H9 (cell line): Measurements from ENCODE around the gene CYTH4. TPM values are rescaled to one million over a fixed set of nuclear protein-coding genes. Genes with fewer than 3 reads are reported as not detected.

ENCODE experiments used
- DNase-seq: peaks from one replicate; pipeline ENCODE4 v3.0.0-alpha.2; 2017
- H2AFZ ChIP-seq: one replicate; pipeline ENCODE4 v1.6.1; 2013; ENCODE audit warnings: mild to moderate bottlenecking, low read length, control low read depth, moderate library complexity
- H2AK5ac ChIP-seq: 2 replicates; pipeline ENCODE4 v1.6.1; 2013; ENCODE audit warnings: low read length, control low read depth, mixed read lengths; ENCODE audit not compliant: insufficient read length
- H2BK120ac ChIP-seq: one replicate; pipeline ENCODE4 v1.6.1; 2013; ENCODE audit warnings: low read depth, mild to moderate bottlenecking, low read length, control low read depth, inconsistent platforms; ENCODE audit not compliant: poor library complexity, severe bottlenecking
- H2BK12ac ChIP-seq: 2 replicates; pipeline ENCODE4 v1.6.1; 2013; ENCODE audit warnings: low read length, control low read depth, mixed read lengths, low read depth; ENCODE audit not compliant: insufficient read length
- H2BK15ac ChIP-seq: 2 replicates; pipeline ENCODE4 v1.6.1; 2013; ENCODE audit warnings: low read depth, low read length, control low read depth
- H2BK20ac ChIP-seq: one replicate; pipeline ENCODE4 v1.6.1; 2013; ENCODE audit warnings: low read depth, mild to moderate bottlenecking, low read length, control low read depth, inconsistent platforms; ENCODE audit not compliant: poor library complexity, severe bottlenecking
- H2BK5ac ChIP-seq: 2 replicates; pipeline ENCODE4 v1.6.1; 2013; ENCODE audit warnings: low read length, control low read depth, mixed read lengths; ENCODE audit not compliant: insufficient read length
- H3K14ac ChIP-seq: 2 replicates; pipeline ENCODE4 v1.6.1; 2013; ENCODE audit warnings: low read length, control low read depth; ENCODE audit not compliant: insufficient read depth
- H3K18ac ChIP-seq: 2 replicates; pipeline ENCODE4 v1.6.1; 2013; ENCODE audit warnings: low read depth, mild to moderate bottlenecking, mixed read lengths, low read length, control low read depth; ENCODE audit not compliant: insufficient read length
- H3K23ac ChIP-seq: 2 replicates; pipeline ENCODE4 v1.6.1; 2013; ENCODE audit warnings: low read length, control low read depth, mixed read lengths, low read depth; ENCODE audit not compliant: insufficient read length
- H3K23me2 ChIP-seq: 2 replicates; pipeline ENCODE4 v1.6.1; 2013; ENCODE audit warnings: low read depth, mild to moderate bottlenecking, mixed read lengths, low read length, control low read depth; ENCODE audit not compliant: insufficient read length, poor library complexity, severe bottlenecking
- H3K27ac ChIP-seq: 2 replicates; pipeline ENCODE4 v1.5.1; 2013; ENCODE audit warnings: low read length, control low read depth, mixed read lengths, low read depth; ENCODE audit not compliant: insufficient read length
- H3K27me3 ChIP-seq: 2 replicates; pipeline ENCODE4 v1.6.1; 2013; ENCODE audit warnings: low read length, control low read depth, inconsistent platforms; ENCODE audit not compliant: insufficient read depth
- H3K4ac ChIP-seq: 2 replicates; pipeline ENCODE4 v1.6.1; 2013; ENCODE audit warnings: low read depth, mild to moderate bottlenecking, control low read depth, inconsistent platforms, low read length, moderate library complexity
- H3K4me1 ChIP-seq: 2 replicates; pipeline ENCODE4 v1.6.1; 2013; ENCODE audit warnings: low read length, control low read depth, inconsistent platforms; ENCODE audit not compliant: insufficient read depth
- H3K4me2 ChIP-seq: 2 replicates; pipeline ENCODE4 v1.6.1; 2013; ENCODE audit warnings: low read length, control low read depth, mixed read lengths; ENCODE audit not compliant: insufficient read length, insufficient read depth
- H3K56ac ChIP-seq: 2 replicates; pipeline ENCODE4 v1.6.1; 2013; ENCODE audit warnings: low read depth, mild to moderate bottlenecking, mixed read lengths, low read length, control low read depth; ENCODE audit not compliant: insufficient read length
- H3K79me1 ChIP-seq: 2 replicates; pipeline ENCODE4 v1.6.1; 2013; ENCODE audit warnings: low read depth, mild to moderate bottlenecking, moderate library complexity, low read length, control low read depth, inconsistent platforms; ENCODE audit not compliant: insufficient read depth, poor library complexity, severe bottlenecking
- H3K79me2 ChIP-seq: 2 replicates; pipeline ENCODE4 v1.6.1; 2013; ENCODE audit warnings: low read length, control low read depth, inconsistent platforms; ENCODE audit not compliant: insufficient read depth
- H3K9ac ChIP-seq: 2 replicates; pipeline ENCODE4 v1.6.1; 2013; ENCODE audit warnings: low read length, control low read depth, mixed read lengths; ENCODE audit not compliant: insufficient read length; ENCODE audit errors: extremely low read depth
- H3K9me3 ChIP-seq: one replicate; pipeline ENCODE4 v1.6.1; 2013; ENCODE audit warnings: low read depth, low read length, inconsistent platforms; ENCODE audit not compliant: control insufficient read depth
- H3T11ph ChIP-seq: one replicate; pipeline ENCODE4 v1.6.1; 2013; ENCODE audit warnings: mild to moderate bottlenecking, low read length, control low read depth, inconsistent platforms
- H4K20me1 ChIP-seq: one replicate; pipeline ENCODE4 v1.6.1; 2013; ENCODE audit not compliant: control insufficient read depth, insufficient read length, insufficient read depth
- H4K5ac ChIP-seq: 2 replicates; pipeline ENCODE4 v1.6.1; 2013; ENCODE audit warnings: low read depth, mild to moderate bottlenecking, mixed read lengths, low read length, control low read depth; ENCODE audit not compliant: insufficient read length
- H4K8ac ChIP-seq: replicated peaks from 2 replicates; pipeline ENCODE4 v1.6.1; 2013; ENCODE audit warnings: low read length, control low read depth, mixed read lengths, low read depth; ENCODE audit not compliant: insufficient read length
- H4K91ac ChIP-seq: 2 replicates; pipeline ENCODE4 v1.6.1; 2013; ENCODE audit warnings: low read depth, mild to moderate bottlenecking, moderate library complexity, mixed read lengths, low read length, control low read depth; ENCODE audit not compliant: insufficient read length
- H3K27ac Mint-ChIP-seq, 3 experiments: 2 replicates in 2 of 3; 3 replicates in 1 of 3; pipeline ENCODE4 v1.8.0; 2020 to 2021; ENCODE audit warnings: mixed read lengths in 3 of 3, mild to moderate bottlenecking in 1 of 3, moderate library complexity in 1 of 3
- H3K27me3 Mint-ChIP-seq: 2 replicates; pipeline ENCODE4 v1.8.0; 2021; ENCODE audit warnings: low read depth, mild to moderate bottlenecking, moderate library complexity, mixed read lengths
- H3K36me3 Mint-ChIP-seq, 3 experiments: 2 replicates in 2 of 3; 3 replicates in 1 of 3; pipeline ENCODE4 v1.8.0; 2020 to 2021; ENCODE audit warnings: low read depth in 3 of 3, mixed read lengths in 3 of 3; ENCODE audit not compliant: insufficient read depth in 1 of 3
- H3K4me1 Mint-ChIP-seq, 2 experiments: 2 replicates each; pipeline ENCODE4 v1.8.0; 2020; ENCODE audit warnings: mixed read lengths in 2 of 2
- H3K4me3 Mint-ChIP-seq, 2 experiments: 2 replicates in 1 of 2; 3 replicates in 1 of 2; pipeline ENCODE4 v1.8.0; 2020 to 2021; ENCODE audit warnings: mild to moderate bottlenecking in 2 of 2, mixed read lengths in 2 of 2, moderate library complexity in 1 of 2
- H3K9me3 Mint-ChIP-seq, 2 experiments: 2 replicates in 1 of 2; 3 replicates in 1 of 2; pipeline ENCODE4 v1.8.0; 2020; ENCODE audit warnings: mild to moderate bottlenecking in 2 of 2, mixed read lengths in 2 of 2, moderate library complexity in 1 of 2
- WGBS: extraction: QIAGEN DNeasy Blood & Tissue Kit; methylation state at CpG from one replicate; pipeline ENCODE4 v1.1.7; 2013; ENCODE audit warnings: missing lambda C conversion rate, low lambda C conversion rate, mixed read lengths; ENCODE audit not compliant: insufficient read length; ENCODE audit errors: extremely low coverage; 5-methylcytosine and 5-hydroxymethylcytosine counted together
- total RNA-seq: library from RNA; stranded (reverse); gene quantifications from 2 replicates; pipeline ENCODE4 v1.2.1, GENCODE V29; 2021
- TF ChIP-seq, protein P1 (sequence below): fragments of 200-600 bp; sonication (generic); conservative IDR thresholded peaks from 3 replicates; pipeline ENCODE4 v1.8.0; 2021; ENCODE audit warnings: antibody characterized with exemption, mild to moderate bottlenecking

CYTH4 gene
- total RNA-seq, 1 experiment from 2014 or later = not detected

DNA sequence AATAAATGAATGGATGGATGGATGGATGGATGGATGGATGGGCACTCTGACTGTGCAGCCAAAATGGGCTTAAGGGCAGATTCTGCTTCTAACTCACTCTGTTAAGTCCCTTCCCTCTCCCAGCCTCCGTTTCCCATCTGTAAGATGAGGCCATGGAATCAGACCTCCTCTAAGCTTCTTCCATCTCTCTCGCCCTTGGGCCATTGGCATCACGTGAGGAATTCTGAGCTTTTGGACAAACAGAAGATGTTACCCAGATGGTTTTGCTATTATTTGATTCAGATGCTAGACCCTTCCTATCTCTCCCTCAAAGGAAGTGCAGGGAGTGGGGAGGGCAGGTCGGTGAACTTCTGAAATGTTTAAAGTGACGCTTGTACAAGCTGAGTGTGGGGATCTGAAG lies 4.0 kb upstream of the CYTH4 start:
- H3K27ac Mint-ChIP-seq = no peak overlapping the region
- Histone ChIP-seq H3K27ac (no peak overlapping the region), H3K56ac (no peak overlapping the region), H2BK12ac (no peak overlapping the region), H2AK5ac (no peak overlapping the region), H2BK120ac (no peak overlapping the region), H3K27me3 (no peaks in the 10 kb centered on the region), H4K20me1 (no peaks in the 10 kb centered on the region), H3K4me2 (no peak overlapping the region), H2BK20ac (no peak overlapping the region), H3K9me3 (no peaks in the 10 kb centered on the region), H3K23me2 (no peaks in the 10 kb centered on the region), H4K5ac (no peak overlapping the region), H3K4me1 (no peaks in the 10 kb centered on the region), H3K23ac (no peak overlapping the region), H4K8ac (no peak overlapping the region), H2BK15ac (no peak overlapping the region), H3K4ac (no peak overlapping the region), H3T11ph (no peak overlapping the region), H2AFZ (no peak overlapping the region), H3K14ac (no peak overlapping the region), H3K9ac (no peak overlapping the region), H2BK5ac (no peak overlapping the region), H3K79me2 (no peaks in the 10 kb centered on the region), H4K91ac (no peak overlapping the region), H3K18ac (no peak overlapping the region), H3K79me1 (no peaks in the 10 kb centered on the region)
- H3K36me3 Mint-ChIP-seq = no peaks in the 10 kb centered on the region; a peak in 1 of 7 replicates
- DNase-seq = no peak
- peaks cover 32% of the 10 kb centered on the region for H3K27me3 Mint-ChIP-seq
- no CpG with 5 or more reads among the region's 5 CpGs for WGBS
- no peaks in the 10 kb centered on the region for H3K9me3 Mint-ChIP-seq
- TF ChIP-seq, protein P1, sequence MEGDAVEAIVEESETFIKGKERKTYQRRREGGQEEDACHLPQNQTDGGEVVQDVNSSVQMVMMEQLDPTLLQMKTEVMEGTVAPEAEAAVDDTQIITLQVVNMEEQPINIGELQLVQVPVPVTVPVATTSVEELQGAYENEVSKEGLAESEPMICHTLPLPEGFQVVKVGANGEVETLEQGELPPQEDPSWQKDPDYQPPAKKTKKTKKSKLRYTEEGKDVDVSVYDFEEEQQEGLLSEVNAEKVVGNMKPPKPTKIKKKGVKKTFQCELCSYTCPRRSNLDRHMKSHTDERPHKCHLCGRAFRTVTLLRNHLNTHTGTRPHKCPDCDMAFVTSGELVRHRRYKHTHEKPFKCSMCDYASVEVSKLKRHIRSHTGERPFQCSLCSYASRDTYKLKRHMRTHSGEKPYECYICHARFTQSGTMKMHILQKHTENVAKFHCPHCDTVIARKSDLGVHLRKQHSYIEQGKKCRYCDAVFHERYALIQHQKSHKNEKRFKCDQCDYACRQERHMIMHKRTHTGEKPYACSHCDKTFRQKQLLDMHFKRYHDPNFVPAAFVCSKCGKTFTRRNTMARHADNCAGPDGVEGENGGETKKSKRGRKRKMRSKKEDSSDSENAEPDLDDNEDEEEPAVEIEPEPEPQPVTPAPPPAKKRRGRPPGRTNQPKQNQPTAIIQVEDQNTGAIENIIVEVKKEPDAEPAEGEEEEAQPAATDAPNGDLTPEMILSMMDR = no peak
- peaks cover 6 to 13% of the 10 kb centered on the region in 2 experiments for H3K4me1 Mint-ChIP-seq
- no peak overlapping the region for H3K4me3 Mint-ChIP-seq
